OCI-LY1 (cell line): ENCODE data around the gene NEURL4.

Experiments
- H2AFZ ChIP-seq: fragments of 200-600 bp; sonication (generic), shearing (Covaris generic); 2 replicates; pipeline ENCODE4 v1.6.0; 2014; ENCODE audit warnings: antibody characterized with exemption, mild to moderate bottlenecking, low read length
- H3F3A ChIP-seq: fragments of 200-600 bp; sonication (generic), shearing (Covaris generic); 2 replicates; pipeline ENCODE4 v1.6.0; 2014; ENCODE audit warnings: mild to moderate bottlenecking, antibody characterized with exemption, low read length, moderate library complexity; ENCODE audit not compliant: insufficient read depth
- H3K27ac ChIP-seq: fragments of 200-600 bp; sonication (generic); 2 replicates; pipeline ENCODE4 v1.5.1; 2014; ENCODE audit warnings: low read length, mixed run types, mild to moderate bottlenecking, low read depth; ENCODE audit not compliant: poor library complexity, severe bottlenecking
- H3K27me3 ChIP-seq: fragments of 200-600 bp; sonication (generic); 2 replicates; pipeline ENCODE4 v1.6.0; 2014; ENCODE audit warnings: antibody characterized with exemption, mild to moderate bottlenecking, low read length, moderate library complexity; ENCODE audit not compliant: insufficient read depth
- H3K36me3 ChIP-seq: fragments of 200-600 bp; sonication (generic); 2 replicates; pipeline ENCODE4 v1.6.1; 2014; ENCODE audit warnings: mild to moderate bottlenecking, antibody characterized with exemption, low read length, moderate library complexity, mixed read lengths; ENCODE audit not compliant: insufficient read depth
- H3K4me1 ChIP-seq: fragments of 200-600 bp; sonication (generic); 2 replicates; pipeline ENCODE4 v1.5.1; 2014; ENCODE audit warnings: mild to moderate bottlenecking, low read length, moderate library complexity; ENCODE audit not compliant: insufficient read depth, severe bottlenecking
- H3K4me2 ChIP-seq: fragments of 200-600 bp; sonication (generic), shearing (Covaris generic); 2 replicates; pipeline ENCODE4 v1.6.1; 2014; ENCODE audit warnings: low read length
- H3K4me3 ChIP-seq: fragments of 200-600 bp; sonication (generic); 2 replicates; pipeline ENCODE4 v1.5.1; 2014; ENCODE audit warnings: low read length, low read depth, mild to moderate bottlenecking, mixed read lengths; ENCODE audit not compliant: poor library complexity, severe bottlenecking
- H3K79me2 ChIP-seq: fragments of 200-600 bp; shearing (Covaris generic); 2 replicates; pipeline ENCODE4 v1.6.1; 2016; ENCODE audit warnings: mixed run types, low read length, mixed read lengths; ENCODE audit not compliant: insufficient read depth
- H3K9ac ChIP-seq: fragments of 200-600 bp; sonication (generic), shearing (Covaris generic); 2 replicates; pipeline ENCODE4 v1.6.1; 2014; ENCODE audit warnings: mild to moderate bottlenecking, low read length, mixed read lengths
- H3K9me2 ChIP-seq: fragments of 200-600 bp; sonication (generic), shearing (Covaris generic); 2 replicates; pipeline ENCODE4 v1.6.1; 2014; ENCODE audit warnings: low read depth, mild to moderate bottlenecking, low read length, mixed read lengths
- H3K9me3 ChIP-seq: fragments of 200-600 bp; shearing (Covaris generic); 2 replicates; pipeline ENCODE4 v1.6.1; 2014; ENCODE audit warnings: low read length, mixed read lengths
- H4K20me1 ChIP-seq: fragments of 200-600 bp; sonication (generic), shearing (Covaris generic); 2 replicates; pipeline ENCODE4 v1.6.0; 2016; ENCODE audit warnings: mild to moderate bottlenecking, low read length; ENCODE audit not compliant: insufficient read depth
- EZH2 ChIP-seq: fragments of 200-600 bp; sonication (generic), shearing (Covaris generic); IDR thresholded peaks from 2 replicates; pipeline ENCODE4 v1.8.0; 2017; ENCODE audit warnings: borderline replicate concordance, mixed run types, mild to moderate bottlenecking, antibody characterized with exemption, low read length, moderate library complexity, mixed read lengths
- TF ChIP-seq, protein P1 (sequence below): fragments of 200-600 bp; sonication (generic), shearing (Covaris generic); IDR thresholded peaks from 2 replicates; pipeline ENCODE4 v1.5.1; 2017; ENCODE audit warnings: mild to moderate bottlenecking, antibody characterized with exemption, low read length, moderate library complexity, mixed read lengths

Gene NEURL4

DNA sequence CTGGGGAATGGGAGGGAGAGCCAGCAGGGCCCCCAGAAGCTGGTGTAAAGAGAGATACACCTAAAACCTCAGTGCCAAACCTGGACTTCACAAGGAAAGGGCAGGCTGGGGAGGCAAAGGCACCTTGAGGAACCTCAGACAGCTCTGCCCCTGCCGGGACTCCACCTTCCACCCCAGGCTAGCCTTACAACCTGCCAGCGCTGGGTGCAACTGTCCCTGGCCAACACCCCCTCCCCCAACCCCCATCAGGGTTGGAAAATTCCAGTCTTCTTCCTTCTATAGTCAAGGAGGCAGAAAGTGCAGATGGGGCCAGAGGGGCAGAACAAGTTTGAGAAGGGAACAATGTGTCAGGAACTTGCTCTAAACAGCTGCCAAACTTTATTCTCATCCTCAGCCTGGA is 36.9 kb downstream of the NEURL4 start:
- Histone ChIP-seq H4K20me1 (no peaks in the 10 kb centered on the region), H3K27me3 (peaks cover 5% of the 10 kb centered on the region), H3K9me2 (no peaks in the 10 kb centered on the region), H3K4me3 (no peak overlapping the region), H3K9ac (no peak overlapping the region), H3K79me2 (no peaks in the 10 kb centered on the region), H3F3A (no peaks in the 10 kb centered on the region), H2AFZ (no peak overlapping the region), H3K9me3 (no peaks in the 10 kb centered on the region), H3K27ac (no peak overlapping the region), H3K4me2 (no peak overlapping the region), H3K4me1 (peaks cover 19% of the 10 kb centered on the region), H3K36me3 (no peaks in the 10 kb centered on the region)
- TF ChIP-seq, protein P1, sequence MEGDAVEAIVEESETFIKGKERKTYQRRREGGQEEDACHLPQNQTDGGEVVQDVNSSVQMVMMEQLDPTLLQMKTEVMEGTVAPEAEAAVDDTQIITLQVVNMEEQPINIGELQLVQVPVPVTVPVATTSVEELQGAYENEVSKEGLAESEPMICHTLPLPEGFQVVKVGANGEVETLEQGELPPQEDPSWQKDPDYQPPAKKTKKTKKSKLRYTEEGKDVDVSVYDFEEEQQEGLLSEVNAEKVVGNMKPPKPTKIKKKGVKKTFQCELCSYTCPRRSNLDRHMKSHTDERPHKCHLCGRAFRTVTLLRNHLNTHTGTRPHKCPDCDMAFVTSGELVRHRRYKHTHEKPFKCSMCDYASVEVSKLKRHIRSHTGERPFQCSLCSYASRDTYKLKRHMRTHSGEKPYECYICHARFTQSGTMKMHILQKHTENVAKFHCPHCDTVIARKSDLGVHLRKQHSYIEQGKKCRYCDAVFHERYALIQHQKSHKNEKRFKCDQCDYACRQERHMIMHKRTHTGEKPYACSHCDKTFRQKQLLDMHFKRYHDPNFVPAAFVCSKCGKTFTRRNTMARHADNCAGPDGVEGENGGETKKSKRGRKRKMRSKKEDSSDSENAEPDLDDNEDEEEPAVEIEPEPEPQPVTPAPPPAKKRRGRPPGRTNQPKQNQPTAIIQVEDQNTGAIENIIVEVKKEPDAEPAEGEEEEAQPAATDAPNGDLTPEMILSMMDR, result no peak
- TF ChIP-seq EZH2, result no peak

DNA sequence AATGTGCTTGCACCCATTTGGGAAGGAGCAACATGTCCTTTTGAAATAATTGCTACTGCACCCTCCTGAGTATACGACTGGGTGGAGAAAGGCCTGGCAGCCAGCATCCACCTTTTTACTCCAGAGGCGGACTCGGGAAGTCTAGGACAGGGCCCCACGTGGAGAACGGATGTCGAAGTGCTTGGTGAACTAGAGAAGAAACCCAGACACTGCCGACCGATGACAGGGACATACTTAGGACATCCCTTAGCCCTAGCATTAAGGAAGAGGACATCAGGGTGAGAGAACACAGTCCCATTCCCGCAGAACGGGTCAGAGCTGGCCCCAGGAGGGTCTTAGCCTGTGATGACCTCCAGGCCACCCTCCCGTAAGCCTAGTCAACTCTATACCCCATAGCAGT is 38.5 kb downstream of the NEURL4 start:
- Histone ChIP-seq H3F3A (no peaks in the 10 kb centered on the region), H3K36me3 (no peaks in the 10 kb centered on the region), H3K4me3 (no peak overlapping the region), H2AFZ (no peak overlapping the region), H3K9me2 (no peaks in the 10 kb centered on the region), H3K9me3 (no peaks in the 10 kb centered on the region), H3K9ac (no peak overlapping the region), H4K20me1 (no peaks in the 10 kb centered on the region), H3K4me1 (peaks cover 10% of the 10 kb centered on the region), H3K27ac (no peak overlapping the region), H3K27me3 (peaks cover 11% of the 10 kb centered on the region), H3K4me2 (no peak overlapping the region), H3K79me2 (no peaks in the 10 kb centered on the region)
- no peak for TF ChIP-seq EZH2
- TF ChIP-seq, protein P1, result no peak

DNA sequence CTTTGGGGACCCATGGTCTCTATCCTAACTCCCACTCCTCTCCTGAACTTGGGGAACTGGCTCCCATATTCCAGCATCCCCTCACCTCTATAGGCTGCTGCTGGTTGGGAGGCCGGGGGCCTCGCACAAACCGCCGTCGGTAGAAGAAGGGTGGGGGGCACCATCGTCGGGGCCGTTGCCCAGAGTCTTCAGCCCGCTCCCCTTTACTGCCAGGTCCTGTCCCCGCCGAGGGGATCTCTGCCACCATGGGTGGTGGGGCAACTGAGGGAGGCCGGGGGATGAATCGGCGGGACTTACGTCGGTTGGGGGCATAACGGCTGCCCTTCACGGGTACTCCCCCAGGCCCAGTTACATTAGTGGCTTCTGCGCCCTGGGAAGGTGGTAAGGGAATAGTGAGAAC is 39.0 kb downstream of the NEURL4 start:
- H4K20me1 ChIP-seq, result no peaks in the 10 kb centered on the region
- H3K79me2 ChIP-seq, result no peaks in the 10 kb centered on the region
- no peak overlapping the region for H2AFZ ChIP-seq
- H3K4me3 ChIP-seq, result no peak overlapping the region
- peaks cover 7% of the 10 kb centered on the region for H3K4me1 ChIP-seq
- H3K36me3 ChIP-seq, result no peaks in the 10 kb centered on the region
- H3F3A ChIP-seq, result no peaks in the 10 kb centered on the region
- no peak overlapping the region for H3K4me2 ChIP-seq
- no peaks in the 10 kb centered on the region for H3K9me2 ChIP-seq
- H3K9me3 ChIP-seq, result no peaks in the 10 kb centered on the region
- TF ChIP-seq, protein P1, result no peak
- no peak for TF ChIP-seq EZH2
- H3K27me3 ChIP-seq, result peaks cover 12% of the 10 kb centered on the region
- H3K27ac ChIP-seq, result no peak overlapping the region
- no peak overlapping the region for H3K9ac ChIP-seq
